HCT116 (cell line): ENCODE data around the gene VPS37D. TPM values are rescaled to one million over a fixed set of nuclear protein-coding genes. Genes with fewer than 3 reads are reported as not detected.

Experiments
- ATAC-seq: fragments of 200-7000 bp; cut with Tn5 transposase; 2 replicates; pipeline ENCODE4 v1.9.1; 2020; ENCODE audit warnings: mild to moderate bottlenecking, moderate library complexity
- BruUV-seq: library from RNA; stranded (reverse); fragments of 400-500 nt; replicated peaks from 2 replicates; lab custom pipeline; 2021; lab: Mats Ljungman, UMichigan
- CTCF ChIA-PET: fragments of 300-600 bp; sonication (Branson Sonifier 250); formaldehyde crosslinking; loops from one replicate; lab custom pipeline; 2021; ENCODE audit warnings: antibody characterized with exemption; lab: Charles Lee
- POLR2A ChIA-PET: fragments of 300-600, 350-600 bp; sonication (Branson Sonifier 250); formaldehyde crosslinking; loops from one replicate; lab custom pipeline; 2021; ENCODE audit warnings: antibody characterized with exemption; lab: Charles Lee
- RAD21 ChIA-PET, 2 experiments: fragments of 300-600 bp; sonication (Branson Sonifier 250); formaldehyde crosslinking; loops; one replicate each; lab custom pipeline; 2023; ENCODE audit warnings: low total read pairs in 2 of 2; ENCODE audit not compliant: uncharacterized antibody in 2 of 2, unreplicated experiment in 2 of 2, low non-redundant PET in 1 of 2; lab: Charles Lee
- DNase-seq: peaks from one replicate; pipeline ENCODE4 v3.0.0-alpha.2; 2010; ENCODE audit warnings: low read depth, low spot score
- H2AFZ ChIP-seq: fragments of 200-600 bp; shearing (Covaris generic), sonication (generic); 2 replicates; pipeline ENCODE4 v1.6.1; 2017; ENCODE audit warnings: low read depth, mixed run types, mixed read lengths, antibody characterized with exemption, low read length; ENCODE audit not compliant: poor library complexity, severe bottlenecking
- H3K27ac ChIP-seq: 2 replicates; pipeline ENCODE4 v1.5.1; 2012; ENCODE audit warnings: low read depth, low read length
- H3K27me3 ChIP-seq: fragments of 200-600 bp; sonication (generic); 2 replicates; pipeline ENCODE4 v1.6.1; 2016; ENCODE audit warnings: mixed run types, low read length, mixed read lengths; ENCODE audit not compliant: insufficient read depth
- H3K36me3 ChIP-seq, 2 experiments: fragments of 200-500 bp in 1 of 2; fragments of 200-600 bp in 1 of 2; sonication (Bioruptor generic) in 1 of 2; sonication (generic) in 1 of 2; 2 replicates each; pipeline versions ENCODE4 v1.5.1 to v1.6.1; 2014 to 2016; ENCODE audit warnings: low read length in 2 of 2, inconsistent platforms in 1 of 2, mixed read lengths in 1 of 2, mixed run types in 1 of 2; ENCODE audit not compliant: insufficient read depth in 2 of 2, control insufficient read depth in 1 of 2
- H3K4me1 ChIP-seq, 2 experiments: fragments of 200-600 bp in 1 of 2; sonication (generic) in 1 of 2; 2 replicates each; pipeline versions ENCODE4 v1.5.1 to v1.6.1; 2012 to 2017; ENCODE audit warnings: low read length in 2 of 2, inconsistent platforms in 1 of 2, mild to moderate bottlenecking in 1 of 2, mixed read lengths in 1 of 2, mixed run types in 1 of 2, moderate library complexity in 1 of 2; ENCODE audit not compliant: insufficient read depth in 2 of 2, control insufficient read depth in 1 of 2
- H3K4me2 ChIP-seq: fragments of 200-600 bp; sonication (generic); 2 replicates; pipeline ENCODE4 v1.6.1; 2017; ENCODE audit warnings: mixed run types, low read length, mixed read lengths
- H3K4me3 ChIP-seq, 2 experiments: fragments of 200-600 bp in 1 of 2; sonication (generic) in 1 of 2; replicated peaks in 1 of 2; 2 replicates each; pipeline ENCODE4 v1.5.1; 2011 to 2016; ENCODE audit warnings: low read length in 2 of 2, control low read depth in 1 of 2, low read depth in 1 of 2, mild to moderate bottlenecking in 1 of 2, mixed read lengths in 1 of 2, mixed run types in 1 of 2
- H3K79me2 ChIP-seq: fragments of 200-600 bp; sonication (generic); 2 replicates; pipeline ENCODE4 v1.6.1; 2017; ENCODE audit warnings: mild to moderate bottlenecking, mixed run types, low read length, moderate library complexity, mixed read lengths; ENCODE audit not compliant: insufficient read depth
- H3K9ac ChIP-seq: fragments of 200-600 bp; sonication (generic); 2 replicates; pipeline ENCODE4 v1.6.1; 2016; ENCODE audit warnings: low read length, mixed read lengths
- H3K9me2 ChIP-seq: fragments of 200-600 bp; sonication (generic), shearing (Covaris generic); 2 replicates; pipeline ENCODE4 v1.6.1; 2017; ENCODE audit warnings: mixed run types, mild to moderate bottlenecking, moderate library complexity; ENCODE audit not compliant: insufficient read depth
- H3K9me3 ChIP-seq, 2 experiments: fragments of 200-500 bp in 1 of 2; fragments of 200-600 bp in 1 of 2; sonication (Bioruptor generic) in 1 of 2; sonication (generic) in 1 of 2; 2 replicates each; pipeline ENCODE4 v1.6.1; 2014 to 2017; ENCODE audit warnings: low read length in 2 of 2, mixed read lengths in 2 of 2, inconsistent platforms in 1 of 2, low read depth in 1 of 2, mild to moderate bottlenecking in 1 of 2, mixed run types in 1 of 2, moderate library complexity in 1 of 2; ENCODE audit not compliant: control insufficient read depth in 1 of 2, insufficient read depth in 1 of 2
- H4K20me1 ChIP-seq: fragments of 200-600 bp; sonication (generic), shearing (Covaris generic); 2 replicates; pipeline ENCODE4 v1.6.1; 2017; ENCODE audit warnings: mixed run types, mild to moderate bottlenecking, moderate library complexity; ENCODE audit not compliant: insufficient read depth
- CBX3 ChIP-seq: IDR thresholded peaks from 2 replicates; pipeline ENCODE4 v1.6.1; 2012; ENCODE audit warnings: low read depth
- ELF1 ChIP-seq: IDR thresholded peaks from 2 replicates; pipeline ENCODE4 v1.6.1; 2012; ENCODE audit warnings: low read depth, borderline replicate concordance
- EZH2 ChIP-seq: fragments of 200-600 bp; sonication (generic); IDR thresholded peaks from 2 replicates; pipeline ENCODE4 v1.6.1; 2017; ENCODE audit warnings: antibody characterized with exemption, mixed run types
- EZH2phosphoT487 ChIP-seq: fragments of 200-600 bp; IDR thresholded peaks from 2 replicates; pipeline ENCODE4 v1.6.1; 2018; ENCODE audit warnings: antibody characterized with exemption, borderline replicate concordance
- FOSL1 ChIP-seq: IDR thresholded peaks from 2 replicates; pipeline ENCODE4 v1.6.1; 2012; ENCODE audit warnings: low read depth
- JUND ChIP-seq: IDR thresholded peaks from 2 replicates; pipeline ENCODE4 v1.6.1; 2012
- MAX ChIP-seq: IDR thresholded peaks from 2 replicates; pipeline ENCODE4 v1.6.1; 2012
- POLR2A ChIP-seq: IDR thresholded peaks from 2 replicates; pipeline ENCODE4 v1.7.0; 2011; ENCODE audit warnings: borderline replicate concordance; ENCODE audit not compliant: insufficient read depth, insufficient read length; ENCODE audit errors: extremely low read depth
- POLR2AphosphoS5 ChIP-seq: IDR thresholded peaks from 2 replicates; pipeline ENCODE4 v1.6.1; 2011; ENCODE audit warnings: mild to moderate bottlenecking, low read depth, low read length, moderate library complexity
- RAD21 ChIP-seq: IDR thresholded peaks from 2 replicates; pipeline ENCODE4 v1.6.1; 2012; ENCODE audit warnings: low read depth, mild to moderate bottlenecking
- SIN3A ChIP-seq: IDR thresholded peaks from 2 replicates; pipeline ENCODE4 v1.6.1; 2012; ENCODE audit warnings: low read depth
- SP1 ChIP-seq: IDR thresholded peaks from 2 replicates; pipeline ENCODE4 v1.6.1; 2012; ENCODE audit warnings: low read depth
- TCF7L2 ChIP-seq: IDR thresholded peaks from 2 replicates; pipeline ENCODE4 v1.7.0; 2011; ENCODE audit warnings: borderline replicate concordance, inconsistent platforms; ENCODE audit not compliant: insufficient read depth, insufficient read length; ENCODE audit errors: extremely low read depth
- YY1 ChIP-seq: IDR thresholded peaks from 2 replicates; pipeline ENCODE4 v1.6.1; 2011; ENCODE audit warnings: low read length, low read depth, moderate library complexity, mild to moderate bottlenecking; ENCODE audit not compliant: insufficient replicate concordance; ENCODE audit errors: extremely low read depth
- ZBTB33 ChIP-seq: IDR thresholded peaks from 2 replicates; pipeline ENCODE4 v1.6.1; 2011; ENCODE audit warnings: mild to moderate bottlenecking, low read length, moderate library complexity; ENCODE audit not compliant: insufficient replicate concordance; ENCODE audit errors: extremely low read depth
- ZNF274 ChIP-seq: fragments of 200-500 bp; sonication (Bioruptor generic); IDR thresholded peaks from 2 replicates; pipeline ENCODE4 v1.6.1; 2014; ENCODE audit warnings: mild to moderate bottlenecking, low read depth, low read length, inconsistent platforms
- intact Hi-C: fragments of 100-400 bp; cut with micrococcal nuclease; formaldehyde crosslinking; loops from 2 replicates; pipeline ENCODE4 v1.10.0; 2022
- total RNA-seq: library from RNA; stranded (reverse); gene quantifications from one replicate; pipeline ENCODE4 v1.2.1, GENCODE V29; 2021; ENCODE audit not compliant: unreplicated experiment
- TF ChIP-seq, protein P1 (sequence below): IDR thresholded peaks from 2 replicates; pipeline ENCODE4 v1.6.1; 2012
- TF ChIP-seq, protein P2 (sequence below), 3 experiments: fragments of 200-600 bp in 1 of 3; sonication (generic) in 1 of 3; IDR thresholded peaks in 2 of 3; conservative IDR thresholded peaks in 1 of 3; 2 replicates each; pipeline ENCODE4 v1.5.1; 2012 to 2017; ENCODE audit warnings: low read depth in 2 of 3, low read length in 2 of 3, antibody characterized with exemption in 1 of 3, borderline replicate concordance in 1 of 3, control low read depth in 1 of 3, mild to moderate bottlenecking in 1 of 3, mixed read lengths in 1 of 3, mixed run types in 1 of 3, moderate library complexity in 1 of 3; ENCODE audit not compliant: insufficient read depth in 1 of 3
- TF ChIP-seq, protein P3 (sequence below): IDR thresholded peaks from 2 replicates; pipeline ENCODE4 v1.6.1; 2012; ENCODE audit warnings: low read depth

The VPS37D gene
- total RNA-seq, 1 experiment from 2014 or later: 9.5 TPM

DNA sequence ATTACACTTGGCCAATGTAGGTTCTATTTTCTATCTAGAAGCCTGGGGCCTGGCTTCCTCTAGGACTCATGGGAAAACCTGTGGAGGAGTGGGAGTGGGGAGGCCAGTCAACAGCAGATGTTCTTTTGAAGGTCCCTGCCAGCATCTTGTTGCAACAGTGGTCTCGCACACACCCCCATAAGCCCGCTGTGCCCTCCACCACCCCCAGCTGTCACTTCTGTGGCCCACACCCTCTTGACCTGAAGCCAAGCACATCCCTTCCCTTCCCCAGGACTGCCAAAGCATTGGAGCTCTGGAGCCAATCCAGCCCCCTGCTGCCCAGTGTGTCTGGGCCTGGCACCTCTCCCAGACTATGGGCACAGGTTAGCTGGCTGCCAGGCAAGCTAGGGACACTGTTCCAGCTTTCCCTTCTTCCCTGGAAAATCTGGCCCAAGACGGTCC is 53.8 kb downstream of the VPS37D start:
- Histone ChIP-seq H3K79me2 (peaks cover 29% of the 10 kb centered on the region), H3K9me2 (no peaks in the 10 kb centered on the region), H3K4me3 (no peak overlapping the region), H3K36me3 (no peaks in the 10 kb centered on the region), H3K9ac (no peak overlapping the region), H2AFZ (no peak overlapping the region), H3K4me1 (peaks cover 46 to 57% of the 10 kb centered on the region in 2 experiments), H3K9me3 (no peaks in the 10 kb centered on the region), H3K27ac (peak overlapping the region; percentile 1; the same call in 1 of the 2 replicates), H3K4me2 (peak overlapping the region; percentile 27; the same call in 1 of the 2 replicates), H3K27me3 (no peaks in the 10 kb centered on the region), H4K20me1 (peaks cover 2% of the 10 kb centered on the region; the same call in 1 of the 2 replicates)
- BruUV-seq: no TSS peak
- ChIA-PET RAD21 (interaction anchor here in 1 of 2 experiments (0.7 to 0.9 kb wide), 2 partner anchors 13 to 19 kb away, joined by 3 to 4 read pairs; no protein-coding TSS in a partner anchor), POLR2A (no interaction called here), CTCF (interaction anchor here (0.7 to 0.9 kb wide), 3 partner anchors 15 to 173 kb away, joined by 3 to 7 read pairs (median 3); no protein-coding TSS in a partner anchor)
- ATAC-seq (no peak), DNase-seq (no peak)
- no peak for TF ChIP-seq POLR2A
- no peak for TF ChIP-seq SIN3A
- no peak for TF ChIP-seq YY1
- no peak for TF ChIP-seq MAX
- TF ChIP-seq TCF7L2: no peak
- TF ChIP-seq, protein P1, sequence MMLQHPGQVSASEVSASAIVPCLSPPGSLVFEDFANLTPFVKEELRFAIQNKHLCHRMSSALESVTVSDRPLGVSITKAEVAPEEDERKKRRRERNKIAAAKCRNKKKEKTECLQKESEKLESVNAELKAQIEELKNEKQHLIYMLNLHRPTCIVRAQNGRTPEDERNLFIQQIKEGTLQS: no peak
- TF ChIP-seq CBX3: no peak
- no peak for TF ChIP-seq EZH2
- no peak for TF ChIP-seq ZNF274
- no peak for TF ChIP-seq RAD21
- no peak for TF ChIP-seq SP1
- no peak for TF ChIP-seq ELF1
- TF ChIP-seq ZBTB33: no peak
- no peak for TF ChIP-seq POLR2AphosphoS5
- no peak for TF ChIP-seq JUND
- TF ChIP-seq EZH2phosphoT487: no peak
- TF ChIP-seq, protein P2, sequence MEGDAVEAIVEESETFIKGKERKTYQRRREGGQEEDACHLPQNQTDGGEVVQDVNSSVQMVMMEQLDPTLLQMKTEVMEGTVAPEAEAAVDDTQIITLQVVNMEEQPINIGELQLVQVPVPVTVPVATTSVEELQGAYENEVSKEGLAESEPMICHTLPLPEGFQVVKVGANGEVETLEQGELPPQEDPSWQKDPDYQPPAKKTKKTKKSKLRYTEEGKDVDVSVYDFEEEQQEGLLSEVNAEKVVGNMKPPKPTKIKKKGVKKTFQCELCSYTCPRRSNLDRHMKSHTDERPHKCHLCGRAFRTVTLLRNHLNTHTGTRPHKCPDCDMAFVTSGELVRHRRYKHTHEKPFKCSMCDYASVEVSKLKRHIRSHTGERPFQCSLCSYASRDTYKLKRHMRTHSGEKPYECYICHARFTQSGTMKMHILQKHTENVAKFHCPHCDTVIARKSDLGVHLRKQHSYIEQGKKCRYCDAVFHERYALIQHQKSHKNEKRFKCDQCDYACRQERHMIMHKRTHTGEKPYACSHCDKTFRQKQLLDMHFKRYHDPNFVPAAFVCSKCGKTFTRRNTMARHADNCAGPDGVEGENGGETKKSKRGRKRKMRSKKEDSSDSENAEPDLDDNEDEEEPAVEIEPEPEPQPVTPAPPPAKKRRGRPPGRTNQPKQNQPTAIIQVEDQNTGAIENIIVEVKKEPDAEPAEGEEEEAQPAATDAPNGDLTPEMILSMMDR (IDR thresholded peaks at IDR 0.05 in 2 of 3, conservative IDR thresholded peaks at IDR 0.05 in 1 of 3; ENCODE audit: borderline replicate concordance in 1 of 3, insufficient read depth in 1 of 3, low read depth in 2 of 3, low read length in 2 of 3): no peak
- TF ChIP-seq, protein P3, sequence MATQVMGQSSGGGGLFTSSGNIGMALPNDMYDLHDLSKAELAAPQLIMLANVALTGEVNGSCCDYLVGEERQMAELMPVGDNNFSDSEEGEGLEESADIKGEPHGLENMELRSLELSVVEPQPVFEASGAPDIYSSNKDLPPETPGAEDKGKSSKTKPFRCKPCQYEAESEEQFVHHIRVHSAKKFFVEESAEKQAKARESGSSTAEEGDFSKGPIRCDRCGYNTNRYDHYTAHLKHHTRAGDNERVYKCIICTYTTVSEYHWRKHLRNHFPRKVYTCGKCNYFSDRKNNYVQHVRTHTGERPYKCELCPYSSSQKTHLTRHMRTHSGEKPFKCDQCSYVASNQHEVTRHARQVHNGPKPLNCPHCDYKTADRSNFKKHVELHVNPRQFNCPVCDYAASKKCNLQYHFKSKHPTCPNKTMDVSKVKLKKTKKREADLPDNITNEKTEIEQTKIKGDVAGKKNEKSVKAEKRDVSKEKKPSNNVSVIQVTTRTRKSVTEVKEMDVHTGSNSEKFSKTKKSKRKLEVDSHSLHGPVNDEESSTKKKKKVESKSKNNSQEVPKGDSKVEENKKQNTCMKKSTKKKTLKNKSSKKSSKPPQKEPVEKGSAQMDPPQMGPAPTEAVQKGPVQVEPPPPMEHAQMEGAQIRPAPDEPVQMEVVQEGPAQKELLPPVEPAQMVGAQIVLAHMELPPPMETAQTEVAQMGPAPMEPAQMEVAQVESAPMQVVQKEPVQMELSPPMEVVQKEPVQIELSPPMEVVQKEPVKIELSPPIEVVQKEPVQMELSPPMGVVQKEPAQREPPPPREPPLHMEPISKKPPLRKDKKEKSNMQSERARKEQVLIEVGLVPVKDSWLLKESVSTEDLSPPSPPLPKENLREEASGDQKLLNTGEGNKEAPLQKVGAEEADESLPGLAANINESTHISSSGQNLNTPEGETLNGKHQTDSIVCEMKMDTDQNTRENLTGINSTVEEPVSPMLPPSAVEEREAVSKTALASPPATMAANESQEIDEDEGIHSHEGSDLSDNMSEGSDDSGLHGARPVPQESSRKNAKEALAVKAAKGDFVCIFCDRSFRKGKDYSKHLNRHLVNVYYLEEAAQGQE: no peak
- TF ChIP-seq FOSL1: no peak
- intact Hi-C loops: loop anchor here (10.0 kb wide), 1 partner anchor 57 kb away; the partner anchor contains the start of gene VPS37D
